K562 (cell line): ENCODE measurements around the gene RNF144A. TPM values are rescaled to one million over a fixed set of nuclear protein-coding genes. Genes with fewer than 3 reads are reported as not detected.

ENCODE experiments used
- CBFB ChIP-seq: sonication (generic); formaldehyde crosslinking; IDR thresholded peaks from 2 replicates; pipeline ENCODE4 v1.4.0; 2020; ENCODE audit warnings: mild to moderate bottlenecking, missing genetic modification reagents
- CBX3 ChIP-seq, 2 experiments: IDR thresholded peaks; 1 replicate in 1 of 2; 2 replicates in 1 of 2; pipeline ENCODE4 v1.6.1; 2012; ENCODE audit warnings: inconsistent platforms in 2 of 2, low read length in 2 of 2, borderline replicate concordance in 1 of 2, control low read depth in 1 of 2
- CEBPZ ChIP-seq: fragments of 150-350 bp; IDR thresholded peaks from 2 replicates; pipeline ENCODE4 v1.6.1; 2014; ENCODE audit warnings: low read depth, mild to moderate bottlenecking, low read length, borderline replicate concordance
- DNMT1 ChIP-seq: fragments of 450-650 bp; IDR thresholded peaks from 2 replicates; pipeline ENCODE4 v1.6.1; 2016; ENCODE audit warnings: antibody characterized with exemption, mild to moderate bottlenecking
- FUS ChIP-seq: fragments of 200-400 bp; formaldehyde crosslinking; optimal IDR thresholded peaks from 2 replicates; pipeline ENCODE3; 2017; ENCODE audit warnings: low read depth, low read length
- HCFC1 ChIP-seq: IDR thresholded peaks from 2 replicates; pipeline ENCODE4 v1.6.1; 2012; ENCODE audit warnings: low read depth, low read length, improper control_type of control experiment
- HES1 ChIP-seq: fragments of 450-650 bp; IDR thresholded peaks from 2 replicates; pipeline ENCODE4 v1.6.1; 2016; ENCODE audit warnings: low read depth, mild to moderate bottlenecking, moderate library complexity
- HEY1 ChIP-seq: fragments of 250-450 bp; sonication (Bioruptor Pico); IDR thresholded peaks from 2 replicates; pipeline ENCODE4 v1.5.0; 2020; ENCODE audit warnings: mild to moderate bottlenecking, moderate library complexity, borderline replicate concordance
- HNRNPUL1 ChIP-seq: fragments of 200-400 bp; formaldehyde crosslinking; IDR thresholded peaks from 2 replicates; pipeline ENCODE4 v1.6.1; 2017; ENCODE audit warnings: low read length
- HSF4 ChIP-seq: fragments of 250-450 bp; sonication (Bioruptor Pico); IDR thresholded peaks from 2 replicates; pipeline ENCODE4 v2.1.2; 2022; ENCODE audit warnings: mild to moderate bottlenecking, moderate library complexity, borderline replicate concordance
- MYNN ChIP-seq, 2 experiments: sonication (generic); formaldehyde crosslinking in 1 of 2; IDR thresholded peaks; 2 replicates each; pipeline versions ENCODE4 v1.5.0 to v1.6.1; 2016 to 2020; ENCODE audit warnings: antibody characterized with exemption in 1 of 2, missing genetic modification reagents in 1 of 2
- NRF1 ChIP-seq, 2 experiments: fragments of 450-650 bp; IDR thresholded peaks in 1 of 2; conservative IDR thresholded peaks in 1 of 2; 2 replicates each; pipeline ENCODE4 v1.6.1; 2014; ENCODE audit warnings: mild to moderate bottlenecking in 2 of 2
- POLR2G ChIP-seq: fragments of 200-400 bp; formaldehyde crosslinking; IDR thresholded peaks from 2 replicates; pipeline ENCODE4 v1.6.1; 2017; ENCODE audit warnings: low read depth, mild to moderate bottlenecking, antibody characterized with exemption, low read length, moderate library complexity
- SLC30A9 ChIP-seq: fragments of 250-450 bp; sonication (Bioruptor Pico); IDR thresholded peaks from 2 replicates; pipeline ENCODE4 v1.8.0; 2022; ENCODE audit warnings: mild to moderate bottlenecking, moderate library complexity
- SMAD4 ChIP-seq: fragments of 250-450 bp; sonication (Bioruptor Pico); conservative IDR thresholded peaks from 2 replicates; pipeline ENCODE4 v1.8.0; 2021; ENCODE audit warnings: inconsistent platforms, mild to moderate bottlenecking, moderate library complexity
- SNAPC5 ChIP-seq: fragments of 250-450 bp; sonication (Bioruptor Pico); IDR thresholded peaks from 2 replicates; pipeline ENCODE4 v1.8.0; 2021; ENCODE audit warnings: moderate library complexity, mild to moderate bottlenecking, inconsistent platforms
- STAT5A ChIP-seq: IDR thresholded peaks from 2 replicates; pipeline ENCODE4 v1.6.1; 2012; ENCODE audit warnings: low read length, inconsistent platforms, borderline replicate concordance
- TAF9B ChIP-seq: fragments of 450-650 bp; IDR thresholded peaks from 2 replicates; pipeline ENCODE4 v1.6.1; 2018; ENCODE audit warnings: mild to moderate bottlenecking; ENCODE audit not compliant: partially characterized antibody
- TEAD1 ChIP-seq, 2 experiments: fragments of 450-650 bp in 1 of 2; sonication (generic) in 1 of 2; formaldehyde crosslinking; IDR thresholded peaks; 2 replicates each; pipeline versions ENCODE4 v1.4.0 to v1.8.0; 2020 to 2022; ENCODE audit warnings: mild to moderate bottlenecking in 2 of 2, missing genetic modification reagents in 1 of 2
- ZKSCAN8 ChIP-seq: fragments of 200-800 bp; sonication (Bioruptor generic); IDR thresholded peaks from 2 replicates; pipeline ENCODE4 v1.6.1; 2016; ENCODE audit warnings: missing genetic modification characterization, missing compliant biosample characterization
- ZNF165 ChIP-seq: fragments of 250-450 bp; sonication (Bioruptor Pico); IDR thresholded peaks from 2 replicates; pipeline ENCODE4 v1.4.0; 2020; ENCODE audit warnings: borderline replicate concordance
- ZNF212 ChIP-seq: fragments of 450-650 bp; formaldehyde crosslinking; IDR thresholded peaks from 2 replicates; pipeline ENCODE4 v1.4.0; 2020; ENCODE audit warnings: mild to moderate bottlenecking
- ZNF24 ChIP-seq: fragments of 450-650 bp; IDR thresholded peaks from 2 replicates; pipeline ENCODE4 v1.6.1; 2016
- ZNF644 ChIP-seq: fragments of 200-800 bp; sonication (Bioruptor generic); IDR thresholded peaks from 2 replicates; pipeline ENCODE4 v1.6.1; 2016; ENCODE audit warnings: low read depth, missing genetic modification characterization, missing compliant biosample characterization
- ZNF764 ChIP-seq: fragments of 250-450 bp; sonication (Bioruptor Pico); IDR thresholded peaks from 2 replicates; pipeline ENCODE4 v1.4.0; 2020; ENCODE audit warnings: low read depth, mild to moderate bottlenecking, moderate library complexity
- polyA plus RNA-seq, 8 experiments: library from polyadenylated mRNA; depleted of rRNA in 4 of 8; stranded (reverse) in 5 of 8; unstranded in 3 of 8; fragments of >200 nt; fragmentation: Nextera tagmentation in 2 of 8; fragmentation: Illumina TruSeq in 1 of 8; extraction: Ambion mirVana in 2 of 8; extraction: Trizol in 1 of 8; gene quantifications; 2 replicates each; pipeline versions ENCODE4 v1.2.1 to v1.2.3, GENCODE V29; 2011 to 2014; ENCODE audit warnings: inconsistent platforms in 1 of 8, missing spikeins in 1 of 8
- total RNA-seq, 7 experiments: library from RNA; depleted of rRNA in 6 of 7; stranded (reverse); fragments of >200 nt in 6 of 7; fragmentation: Illumina TruSeq in 2 of 7; extraction: Trizol in 2 of 7; gene quantifications; 2 replicates each; pipeline versions ENCODE4 v1.2.1 to v1.2.3, GENCODE V29; 2011 to 2021; ENCODE audit warnings: low replicate concordance in 1 of 7

RNF144A gene
- total and polyA plus RNA-seq, 9 of the 15 experiments (the other 6 are each of a cell fraction or from before 2014, with no cell fraction given): 0.96 to 11.3 (median 6.2) TPM

GRCh38 chr2:6909431-6910385 is 7.5 kb upstream of the RNF144A start (continued):
- TF ChIP-seq HES1: peak; percentile 93
- TF ChIP-seq HSF4 (CRISPR knock-in tag): no peak
- no peak for TF ChIP-seq HNRNPUL1
- no peak for TF ChIP-seq SLC30A9 (CRISPR knock-in tag)
- TF ChIP-seq CEBPZ: no peak
- TF ChIP-seq HEY1 (CRISPR knock-in tag): peak; percentile 83; the same call in 1 of the 2 replicates
- TF ChIP-seq ZNF165 (CRISPR knock-in tag): no peak
- TF ChIP-seq POLR2G: no peak
- TF ChIP-seq TEAD1 (CRISPR knock-in tag; IDR thresholded peaks at IDR 0.05): peak in 1 of 2 experiments; percentile 73; a peak in 2 of 4 replicates
- TF ChIP-seq CBFB (CRISPR knock-in tag): no peak
- peak; percentile 22 for TF ChIP-seq TAF9B
- TF ChIP-seq FUS: no peak
- no peak for TF ChIP-seq HCFC1
- no peak for TF ChIP-seq ZNF644 (tag)
- TF ChIP-seq DNMT1: no peak
- no peak for TF ChIP-seq SNAPC5
- peak; percentile 99 for TF ChIP-seq STAT5A
- TF ChIP-seq ZNF24: peak; percentile 67; the same call in 1 of the 2 replicates
- TF ChIP-seq MYNN (IDR thresholded peaks at IDR 0.05): 0 out of 2 replicates have a peak, but pooled peaks have one; percentile 51
- no peak for TF ChIP-seq MYNN (CRISPR knock-in tag; IDR thresholded peaks at IDR 0.05)
- peak; percentile 98 for TF ChIP-seq SMAD4 (CRISPR knock-in tag)
- no peak for TF ChIP-seq ZNF212 (CRISPR knock-in tag)
- TF ChIP-seq NRF1 (conservative IDR thresholded peaks at IDR 0.05 in 1 of 2, IDR thresholded peaks at IDR 0.05 in 1 of 2): no peak
- no peak for TF ChIP-seq ZNF764 (CRISPR knock-in tag)
- no peak; the same call in 1 of the 2 replicates for TF ChIP-seq ZKSCAN8
- TF ChIP-seq CBX3 (IDR thresholded peaks at IDR 0.05; ENCODE audit: borderline replicate concordance in 1 of 2, low read length in 2 of 2): peak in 1 of 2 experiments; percentile 57; a peak in 1 of 3 replicates
